C4-2B (cell line): Measurements from ENCODE around the gene MTUS2.

Experiments used
- H3K27ac ChIP-seq: fragments of 450-650 bp; 2 replicates; pipeline ENCODE4 v1.5.1; 2017
- CTCF ChIP-seq: fragments of 450-650 bp; conservative IDR thresholded peaks from 2 replicates; pipeline ENCODE4 v1.5.1; 2017; ENCODE audit warnings: mild to moderate bottlenecking
- ZFX ChIP-seq: fragments of 450-650 bp; IDR thresholded peaks from 2 replicates; pipeline ENCODE4 v1.6.1; 2017

Gene MTUS2

GRCh38 chr13:29434217-29434945, 614.2 kb downstream of the MTUS2 start:
- no peak for TF ChIP-seq CTCF
- no peak for TF ChIP-seq ZFX
- no peak overlapping the region for H3K27ac ChIP-seq

GRCh38 chr13:29435125-29435911, 615.2 kb downstream of the MTUS2 start:
- H3K27ac ChIP-seq, result no peak overlapping the region
- TF ChIP-seq CTCF (no peak), ZFX (no peak)

GRCh38 chr13:29436291-29436690, 616.2 kb downstream of the MTUS2 start:
- no peak overlapping the region for H3K27ac ChIP-seq
- TF ChIP-seq CTCF (no peak), ZFX (no peak)

GRCh38 chr13:29436721-29437280, 616.7 kb downstream of the MTUS2 start:
- no peak overlapping the region for H3K27ac ChIP-seq
- no peak for TF ChIP-seq CTCF
- no peak for TF ChIP-seq ZFX

- TF ChIP-seq ZFX, result no peak
- TF ChIP-seq CTCF, result no peak
- no peak overlapping the region for H3K27ac ChIP-seq
These were observed 618.6 kb downstream of the MTUS2 start for GRCh38 chr13:29438769-29439168.

GRCh38 chr13:29439601-29440388, 619.7 kb downstream of the MTUS2 start:
- TF ChIP-seq ZFX (no peak), CTCF (no peak)
- no peak overlapping the region for H3K27ac ChIP-seq
